Measurements from ENCODE around the gene TLE1.

DNA sequence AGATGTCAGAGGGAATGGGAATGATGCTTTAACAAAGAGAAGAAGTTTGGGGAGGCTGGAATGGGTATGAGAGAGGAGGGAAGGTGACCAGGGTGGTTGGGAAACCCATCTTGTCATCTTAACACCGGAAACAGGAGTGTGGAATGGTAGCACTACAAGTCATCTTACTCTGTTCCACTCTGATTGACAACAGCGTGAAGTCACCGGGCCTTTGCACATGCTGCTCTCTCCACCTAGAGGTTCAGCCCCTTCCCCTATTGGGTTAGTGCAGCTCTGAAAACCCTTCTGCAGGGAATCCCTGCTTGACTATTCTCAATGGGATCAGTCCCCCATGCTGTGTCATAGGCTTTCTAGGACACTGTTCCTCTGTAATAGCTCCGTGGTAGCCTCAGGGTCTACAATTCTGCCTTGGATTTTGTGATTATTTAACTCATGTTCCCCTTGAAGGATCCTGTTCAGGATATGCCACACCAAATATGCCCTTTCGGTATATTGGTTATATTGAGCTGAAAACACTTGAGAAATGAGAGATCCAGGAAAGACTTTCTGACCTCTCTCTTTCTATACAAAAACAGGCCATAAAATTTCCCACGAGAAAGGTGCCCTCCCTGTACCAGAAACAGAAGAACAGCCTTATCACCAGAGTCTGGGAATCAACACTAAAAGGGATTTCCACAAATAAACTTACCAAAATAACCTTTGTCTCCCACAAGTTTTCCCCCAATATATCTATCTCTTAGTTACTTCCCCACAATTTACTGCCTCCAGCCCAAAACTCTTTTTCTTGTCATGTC lies 86.3 kb downstream of the TLE1 start:
- TF ChIP-seq, protein P1, sequence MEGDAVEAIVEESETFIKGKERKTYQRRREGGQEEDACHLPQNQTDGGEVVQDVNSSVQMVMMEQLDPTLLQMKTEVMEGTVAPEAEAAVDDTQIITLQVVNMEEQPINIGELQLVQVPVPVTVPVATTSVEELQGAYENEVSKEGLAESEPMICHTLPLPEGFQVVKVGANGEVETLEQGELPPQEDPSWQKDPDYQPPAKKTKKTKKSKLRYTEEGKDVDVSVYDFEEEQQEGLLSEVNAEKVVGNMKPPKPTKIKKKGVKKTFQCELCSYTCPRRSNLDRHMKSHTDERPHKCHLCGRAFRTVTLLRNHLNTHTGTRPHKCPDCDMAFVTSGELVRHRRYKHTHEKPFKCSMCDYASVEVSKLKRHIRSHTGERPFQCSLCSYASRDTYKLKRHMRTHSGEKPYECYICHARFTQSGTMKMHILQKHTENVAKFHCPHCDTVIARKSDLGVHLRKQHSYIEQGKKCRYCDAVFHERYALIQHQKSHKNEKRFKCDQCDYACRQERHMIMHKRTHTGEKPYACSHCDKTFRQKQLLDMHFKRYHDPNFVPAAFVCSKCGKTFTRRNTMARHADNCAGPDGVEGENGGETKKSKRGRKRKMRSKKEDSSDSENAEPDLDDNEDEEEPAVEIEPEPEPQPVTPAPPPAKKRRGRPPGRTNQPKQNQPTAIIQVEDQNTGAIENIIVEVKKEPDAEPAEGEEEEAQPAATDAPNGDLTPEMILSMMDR (IDR thresholded peaks at IDR 0.05; ENCODE audit: low read depth, low read length) = no peak
- no peak for TF ChIP-seq EZH2phosphoT487 (IDR thresholded peaks at IDR 0.05; ENCODE audit: low read depth)
